Smooth muscle cell (in vitro differentiated cells): ENCODE measurements around the gene CEBPA. TPM values are rescaled to one million over a fixed set of nuclear protein-coding genes. Genes with fewer than 3 reads are reported as not detected.

Experiments
- DNase-seq: peaks from one replicate; lab custom pipeline; 2025; ENCODE audit not compliant: unreplicated experiment; lab: John Stamatoyannopoulos, UW
- H2AFZ ChIP-seq: fragments of 200-600 bp; sonication (generic); 2 replicates; pipeline ENCODE4 v1.6.0; 2016; ENCODE audit warnings: antibody characterized with exemption, low read depth, mild to moderate bottlenecking
- H3F3A ChIP-seq: fragments of 200-600 bp; sonication (generic); 2 replicates; pipeline ENCODE4 v1.6.0; 2017; ENCODE audit warnings: antibody characterized with exemption, low read depth
- H3K27ac ChIP-seq: fragments of 200-600 bp; sonication (generic); 2 replicates; pipeline ENCODE4 v1.5.1; 2016; ENCODE audit warnings: low read depth, mild to moderate bottlenecking
- H3K27me3 ChIP-seq: fragments of 200-600 bp; sonication (generic); 2 replicates; pipeline ENCODE4 v1.6.1; 2016; ENCODE audit warnings: low read depth, mild to moderate bottlenecking
- H3K36me3 ChIP-seq: fragments of 200-600 bp; sonication (generic); 2 replicates; pipeline ENCODE4 v1.5.1; 2016; ENCODE audit warnings: low read depth
- H3K4me1 ChIP-seq: fragments of 200-600 bp; sonication (generic); 2 replicates; pipeline ENCODE4 v1.5.1; 2016; ENCODE audit warnings: low read depth
- H3K4me2 ChIP-seq: fragments of 200-600 bp; sonication (generic); 2 replicates; pipeline ENCODE4 v1.6.0; 2016; ENCODE audit warnings: mild to moderate bottlenecking
- H3K4me3 ChIP-seq: fragments of 200-600 bp; sonication (generic); 2 replicates; pipeline ENCODE4 v1.5.1; 2016; ENCODE audit warnings: mild to moderate bottlenecking
- H3K79me2 ChIP-seq: fragments of 200-600 bp; sonication (generic); 2 replicates; pipeline ENCODE4 v1.6.0; 2016; ENCODE audit warnings: low read depth, mild to moderate bottlenecking
- H3K9ac ChIP-seq: fragments of 200-600 bp; sonication (generic); 2 replicates; pipeline ENCODE4 v1.6.0; 2016; ENCODE audit warnings: low read depth
- H3K9me3 ChIP-seq: fragments of 200-600 bp; sonication (generic); replicated peaks from 2 replicates; pipeline ENCODE4 v1.5.1; 2016; ENCODE audit warnings: low read depth
- H4K20me1 ChIP-seq: fragments of 200-600 bp; sonication (generic); 2 replicates; pipeline ENCODE4 v1.6.0; 2016; ENCODE audit warnings: low read depth
- WGBS: methylation state at CpG from one replicate; pipeline ENCODE4 v1.1.7; 2016; ENCODE audit warnings: low lambda C conversion rate; 5-methylcytosine and 5-hydroxymethylcytosine counted together
- polyA plus RNA-seq: library from polyadenylated mRNA; unstranded; fragments of >200 nt; fragmentation: Nextera tagmentation; extraction: Ambion mirVana; gene quantifications from 2 replicates; pipeline ENCODE4 v1.2.1, GENCODE V29; 2016
- total RNA-seq: library from RNA; depleted of rRNA; stranded (reverse); fragments of >200 nt; gene quantifications from 2 replicates; pipeline ENCODE4 v1.2.3, GENCODE V29; 2014
- TF ChIP-seq, protein P1 (sequence below): fragments of 200-600 bp; sonication (generic); IDR thresholded peaks from 2 replicates; pipeline ENCODE4 v1.5.1; 2017; ENCODE audit warnings: borderline replicate concordance, mild to moderate bottlenecking, antibody characterized with exemption; ENCODE audit not compliant: insufficient read depth, poor library complexity, severe bottlenecking

Gene CEBPA
- total and polyA plus RNA-seq, 2 experiments from 2014 or later, result 1.2 to 2.1 TPM

DNA sequence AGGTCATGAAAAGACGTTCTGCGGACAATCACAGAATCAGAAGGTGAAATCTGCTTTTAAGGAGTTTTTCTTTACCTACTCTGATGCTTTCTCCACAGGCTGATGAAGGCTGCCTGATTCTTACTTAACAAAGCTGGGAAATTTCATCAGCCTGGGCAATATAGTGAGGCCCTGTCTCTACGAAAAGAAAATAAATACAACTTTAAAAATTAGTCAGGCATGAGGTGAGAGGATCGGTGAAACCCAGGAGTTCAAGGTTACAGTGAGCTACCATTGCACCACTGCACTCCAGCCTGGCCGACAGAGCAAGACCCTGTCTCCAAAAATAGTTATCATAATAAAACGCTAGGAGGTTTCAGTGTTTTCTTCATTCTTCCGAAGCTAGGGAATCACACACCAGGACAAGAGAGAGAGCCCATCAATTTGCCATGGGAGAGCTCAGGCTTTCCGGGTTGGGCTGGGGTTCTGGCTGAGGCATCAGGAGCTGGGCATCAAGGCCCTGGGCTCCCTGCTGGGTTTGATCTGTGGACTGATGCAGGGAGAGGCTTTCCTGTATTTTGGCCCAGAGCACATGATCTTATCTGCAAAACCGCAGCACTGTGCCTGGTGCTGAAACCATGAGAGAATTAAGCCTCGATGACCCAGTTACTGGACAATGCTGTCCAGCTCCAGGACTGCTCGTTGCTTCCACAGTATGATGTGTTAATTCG, 46.1 kb upstream of the CEBPA start:
- whole genome bisulfite sequencing, result 73% methylated on average over 12 of the region's 12 CpGs
- no peak for DNase-seq

GRCh38 chr19:33347300-33347699, 45.0 kb upstream of the CEBPA start:
- peaks cover 14% of the 10 kb centered on the region for H3K27me3 ChIP-seq
- no peaks in the 10 kb centered on the region for H3K36me3 ChIP-seq
- 89% methylated on average over 10 of the region's 10 CpGs for WGBS
- H3K79me2 ChIP-seq, result no peaks in the 10 kb centered on the region
- no peak overlapping the region for H2AFZ ChIP-seq
- H3K4me3 ChIP-seq, result no peak overlapping the region
- H3K9me3 ChIP-seq, result no peaks in the 10 kb centered on the region
- H3K9ac ChIP-seq, result no peak overlapping the region
- H4K20me1 ChIP-seq, result no peaks in the 10 kb centered on the region
- H3K4me2 ChIP-seq, result no peak overlapping the region
- TF ChIP-seq, protein P1, sequence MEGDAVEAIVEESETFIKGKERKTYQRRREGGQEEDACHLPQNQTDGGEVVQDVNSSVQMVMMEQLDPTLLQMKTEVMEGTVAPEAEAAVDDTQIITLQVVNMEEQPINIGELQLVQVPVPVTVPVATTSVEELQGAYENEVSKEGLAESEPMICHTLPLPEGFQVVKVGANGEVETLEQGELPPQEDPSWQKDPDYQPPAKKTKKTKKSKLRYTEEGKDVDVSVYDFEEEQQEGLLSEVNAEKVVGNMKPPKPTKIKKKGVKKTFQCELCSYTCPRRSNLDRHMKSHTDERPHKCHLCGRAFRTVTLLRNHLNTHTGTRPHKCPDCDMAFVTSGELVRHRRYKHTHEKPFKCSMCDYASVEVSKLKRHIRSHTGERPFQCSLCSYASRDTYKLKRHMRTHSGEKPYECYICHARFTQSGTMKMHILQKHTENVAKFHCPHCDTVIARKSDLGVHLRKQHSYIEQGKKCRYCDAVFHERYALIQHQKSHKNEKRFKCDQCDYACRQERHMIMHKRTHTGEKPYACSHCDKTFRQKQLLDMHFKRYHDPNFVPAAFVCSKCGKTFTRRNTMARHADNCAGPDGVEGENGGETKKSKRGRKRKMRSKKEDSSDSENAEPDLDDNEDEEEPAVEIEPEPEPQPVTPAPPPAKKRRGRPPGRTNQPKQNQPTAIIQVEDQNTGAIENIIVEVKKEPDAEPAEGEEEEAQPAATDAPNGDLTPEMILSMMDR, result no peak
- no peak overlapping the region for H3K27ac ChIP-seq
- DNase-seq, result no peak
- no peaks in the 10 kb centered on the region for H3K4me1 ChIP-seq
- H3F3A ChIP-seq, result no peaks in the 10 kb centered on the region

More for the DNA sequence above, 46.1 kb upstream of the CEBPA start:
- no peaks in the 10 kb centered on the region for H3K36me3 ChIP-seq
- H2AFZ ChIP-seq, result no peak overlapping the region
- no peaks in the 10 kb centered on the region for H3F3A ChIP-seq
- H3K4me2 ChIP-seq, result no peak overlapping the region
- TF ChIP-seq, protein P1, result no peak
- no peaks in the 10 kb centered on the region for H3K9me3 ChIP-seq
- H3K9ac ChIP-seq, result no peak overlapping the region
- H3K79me2 ChIP-seq, result no peaks in the 10 kb centered on the region
- H3K4me1 ChIP-seq, result no peaks in the 10 kb centered on the region
- H3K4me3 ChIP-seq, result no peak overlapping the region
- H3K27me3 ChIP-seq, result peaks cover 14% of the 10 kb centered on the region
- no peak overlapping the region for H3K27ac ChIP-seq
- no peaks in the 10 kb centered on the region for H4K20me1 ChIP-seq

DNA sequence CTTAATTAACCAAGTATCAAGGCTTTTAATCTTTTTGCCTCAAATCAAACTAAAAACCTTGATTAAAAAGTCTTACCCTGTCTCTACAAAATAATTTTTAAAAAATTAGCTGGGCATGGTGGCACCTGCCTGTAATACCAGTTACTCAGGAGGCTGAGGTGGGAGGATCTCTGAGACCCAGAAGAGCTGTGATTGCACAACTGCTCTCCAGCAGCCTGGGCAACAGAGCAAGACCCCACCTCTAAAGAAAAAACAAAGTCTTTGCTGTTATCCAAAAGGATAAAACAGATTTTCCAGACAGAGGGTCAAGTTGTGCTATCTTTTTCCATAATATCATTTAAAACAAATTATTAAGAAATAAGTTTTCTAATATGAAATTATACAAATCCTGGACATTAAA, 44.3 kb upstream of the CEBPA start:
- TF ChIP-seq, protein P1, result no peak
- Histone ChIP-seq H3K4me3 (no peak overlapping the region), H3K4me2 (no peak overlapping the region), H2AFZ (no peak overlapping the region), H3K79me2 (no peaks in the 10 kb centered on the region), H4K20me1 (no peaks in the 10 kb centered on the region), H3K36me3 (no peaks in the 10 kb centered on the region), H3K27ac (no peak overlapping the region), H3F3A (no peaks in the 10 kb centered on the region), H3K4me1 (no peaks in the 10 kb centered on the region), H3K27me3 (peaks cover 14% of the 10 kb centered on the region), H3K9ac (no peak overlapping the region), H3K9me3 (no peaks in the 10 kb centered on the region)
- DNase-seq, result no peak

GRCh38 chr19:33345163-33345562, 42.8 kb upstream of the CEBPA start:
- Histone ChIP-seq H3K36me3 (no peaks in the 10 kb centered on the region), H3K27me3 (peaks cover 25% of the 10 kb centered on the region), H2AFZ (no peak overlapping the region), H3K4me3 (no peak overlapping the region), H3K27ac (no peak overlapping the region), H3K9me3 (no peaks in the 10 kb centered on the region), H3K79me2 (no peaks in the 10 kb centered on the region), H3K4me2 (no peak overlapping the region), H4K20me1 (no peaks in the 10 kb centered on the region), H3K4me1 (no peaks in the 10 kb centered on the region), H3F3A (no peaks in the 10 kb centered on the region), H3K9ac (no peak overlapping the region)
- no peak for DNase-seq
- TF ChIP-seq, protein P1, result no peak
- 92% methylated on average over 6 of the region's 6 CpGs for WGBS
